Hepatocyte (in vitro differentiated cells): ENCODE results near the gene HECW1. TPM values are rescaled to one million over a fixed set of nuclear protein-coding genes. Genes with fewer than 3 reads are reported as not detected.
A peak's percentile ranks its signal among the peaks of the same experiment; 100 is the strongest.

Source experiments
- DNase-seq: peaks from one replicate; pipeline ENCODE4 v3.0.0-alpha.2; 2016; ENCODE audit warnings: low spot score
- H2AFZ ChIP-seq: fragments of 200-600 bp; sonication (generic); 2 replicates; pipeline ENCODE4 v1.6.0; 2016; ENCODE audit warnings: antibody characterized with exemption, mild to moderate bottlenecking
- H3K27ac ChIP-seq: fragments of 200-600 bp; sonication (generic); 2 replicates; pipeline ENCODE4 v1.5.1; 2016; ENCODE audit warnings: mild to moderate bottlenecking
- H3K27me3 ChIP-seq: fragments of 200-600 bp; sonication (generic); 2 replicates; pipeline ENCODE4 v1.6.1; 2016
- H3K36me3 ChIP-seq: fragments of 200-600 bp; sonication (generic); replicated peaks from 2 replicates; pipeline ENCODE4 v1.5.1; 2016; ENCODE audit warnings: low read depth; ENCODE audit not compliant: insufficient read depth
- H3K4me1 ChIP-seq: fragments of 200-600 bp; sonication (generic); 2 replicates; pipeline ENCODE4 v1.5.1; 2016; ENCODE audit warnings: mild to moderate bottlenecking, moderate library complexity; ENCODE audit not compliant: insufficient read depth
- H3K4me2 ChIP-seq: fragments of 200-600 bp; sonication (generic); 2 replicates; pipeline ENCODE4 v1.6.0; 2016
- H3K4me3 ChIP-seq: fragments of 200-600 bp; sonication (generic); 2 replicates; pipeline ENCODE4 v1.5.1; 2016; ENCODE audit warnings: mild to moderate bottlenecking
- H3K79me2 ChIP-seq: fragments of 200-600 bp; sonication (generic); 2 replicates; pipeline ENCODE4 v1.6.0; 2017; ENCODE audit warnings: mild to moderate bottlenecking
- H3K9me2 ChIP-seq: fragments of 200-600 bp; sonication (generic); replicated peaks from 2 replicates; pipeline ENCODE4 v1.6.0; 2017; ENCODE audit warnings: mild to moderate bottlenecking; ENCODE audit not compliant: insufficient read depth
- H3K9me3 ChIP-seq: fragments of 200-600 bp; sonication (generic); 2 replicates; pipeline ENCODE4 v1.5.1; 2016; ENCODE audit warnings: low read depth, mild to moderate bottlenecking
- H4K20me1 ChIP-seq: fragments of 200-600 bp; sonication (generic); 2 replicates; pipeline ENCODE4 v1.6.0; 2016; ENCODE audit warnings: mild to moderate bottlenecking; ENCODE audit not compliant: insufficient read depth, poor library complexity, severe bottlenecking
- EZH2 ChIP-seq: fragments of 200-600 bp; sonication (generic); IDR thresholded peaks from 2 replicates; pipeline ENCODE4 v1.6.1; 2016; ENCODE audit warnings: antibody characterized with exemption, mild to moderate bottlenecking, borderline replicate concordance
- EZH2phosphoT487 ChIP-seq: fragments of 200-600 bp; sonication (generic); IDR thresholded peaks from one replicate; pipeline ENCODE4 v1.6.1; 2018; ENCODE audit warnings: antibody characterized with exemption, mild to moderate bottlenecking, low read depth, moderate library complexity; ENCODE audit not compliant: unreplicated experiment, severe bottlenecking
- WGBS: methylation state at CpG from one replicate; pipeline ENCODE4 v1.1.6; 2016; ENCODE audit warnings: low lambda C conversion rate; ENCODE audit errors: missing lambda C conversion rate; 5-methylcytosine and 5-hydroxymethylcytosine counted together
- polyA plus RNA-seq: library from polyadenylated mRNA; unstranded; fragments of >200 nt; fragmentation: Nextera tagmentation; extraction: Ambion mirVana; gene quantifications from 2 replicates; pipeline ENCODE4 v1.2.1, GENCODE V29; 2016
- total RNA-seq: library from RNA; depleted of rRNA; stranded (reverse); fragments of >200 nt; gene quantifications from 2 replicates; pipeline ENCODE4 v1.2.3, GENCODE V29; 2014
- TF ChIP-seq, protein P1 (sequence below): fragments of 200-600 bp; sonication (generic); IDR thresholded peaks from 2 replicates; pipeline ENCODE4 v1.5.1; 2016; ENCODE audit warnings: antibody characterized with exemption, mild to moderate bottlenecking; ENCODE audit not compliant: poor library complexity

HECW1 gene
- total and polyA plus RNA-seq, 2 experiments from 2014 or later, result 1.5 to 7.6 TPM

DNA sequence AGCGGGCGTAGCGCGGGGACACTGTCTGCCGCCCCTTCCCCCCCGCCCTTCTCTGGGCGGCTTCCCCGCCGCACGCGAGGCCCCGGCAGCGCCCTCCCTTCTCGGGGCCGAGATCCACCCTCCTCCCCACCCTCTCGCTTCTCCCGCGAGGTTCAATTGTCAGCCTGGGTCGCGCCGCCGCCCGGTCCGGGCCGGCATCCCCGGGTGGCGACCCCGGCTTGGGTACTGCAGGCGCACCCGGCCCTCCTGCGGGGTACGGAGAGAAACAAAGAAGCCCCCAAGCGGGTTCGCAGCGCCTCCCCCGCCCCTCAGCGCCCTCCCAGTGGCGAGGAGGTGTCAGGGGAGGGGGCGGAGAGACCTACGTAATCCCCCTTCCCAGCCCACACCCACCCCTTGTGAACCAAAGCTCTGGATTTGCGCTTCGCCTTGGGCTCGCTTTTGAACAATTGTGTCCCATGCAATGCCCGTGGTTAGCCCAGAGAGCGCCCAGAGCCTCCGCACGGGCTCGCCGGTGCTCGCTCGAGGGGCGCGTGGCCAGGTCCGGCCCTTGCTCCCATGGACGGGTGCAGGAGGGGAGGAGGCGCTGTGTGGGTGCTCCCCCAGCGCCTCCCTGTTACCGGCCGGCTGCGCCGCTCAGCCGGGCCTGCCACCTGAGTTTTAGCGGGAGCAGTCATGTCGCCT, 634 bp downstream of the HECW1 start:
- no peaks in the 10 kb centered on the region for H3K9me2 ChIP-seq
- peaks cover 15% of the 10 kb centered on the region for H3K4me1 ChIP-seq
- peak overlapping the region; percentile 52 for H3K4me3 ChIP-seq
- peak overlapping the region; percentile 44 for H2AFZ ChIP-seq
- peaks cover 85% of the 10 kb centered on the region for H3K27me3 ChIP-seq
- no peaks in the 10 kb centered on the region for H4K20me1 ChIP-seq
- peak overlapping the region; percentile 98 for H3K4me2 ChIP-seq
- TF ChIP-seq EZH2, result peak; percentile 86
- TF ChIP-seq, protein P1, sequence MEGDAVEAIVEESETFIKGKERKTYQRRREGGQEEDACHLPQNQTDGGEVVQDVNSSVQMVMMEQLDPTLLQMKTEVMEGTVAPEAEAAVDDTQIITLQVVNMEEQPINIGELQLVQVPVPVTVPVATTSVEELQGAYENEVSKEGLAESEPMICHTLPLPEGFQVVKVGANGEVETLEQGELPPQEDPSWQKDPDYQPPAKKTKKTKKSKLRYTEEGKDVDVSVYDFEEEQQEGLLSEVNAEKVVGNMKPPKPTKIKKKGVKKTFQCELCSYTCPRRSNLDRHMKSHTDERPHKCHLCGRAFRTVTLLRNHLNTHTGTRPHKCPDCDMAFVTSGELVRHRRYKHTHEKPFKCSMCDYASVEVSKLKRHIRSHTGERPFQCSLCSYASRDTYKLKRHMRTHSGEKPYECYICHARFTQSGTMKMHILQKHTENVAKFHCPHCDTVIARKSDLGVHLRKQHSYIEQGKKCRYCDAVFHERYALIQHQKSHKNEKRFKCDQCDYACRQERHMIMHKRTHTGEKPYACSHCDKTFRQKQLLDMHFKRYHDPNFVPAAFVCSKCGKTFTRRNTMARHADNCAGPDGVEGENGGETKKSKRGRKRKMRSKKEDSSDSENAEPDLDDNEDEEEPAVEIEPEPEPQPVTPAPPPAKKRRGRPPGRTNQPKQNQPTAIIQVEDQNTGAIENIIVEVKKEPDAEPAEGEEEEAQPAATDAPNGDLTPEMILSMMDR, result no peak
- no peaks in the 10 kb centered on the region for H3K9me3 ChIP-seq
- no peak overlapping the region for H3K27ac ChIP-seq
- no peaks in the 10 kb centered on the region for H3K36me3 ChIP-seq
- peak; percentile 73 for DNase-seq
- 2% methylated on average over 49 of the region's 64 CpGs for WGBS
- no peaks in the 10 kb centered on the region for H3K79me2 ChIP-seq

DNA sequence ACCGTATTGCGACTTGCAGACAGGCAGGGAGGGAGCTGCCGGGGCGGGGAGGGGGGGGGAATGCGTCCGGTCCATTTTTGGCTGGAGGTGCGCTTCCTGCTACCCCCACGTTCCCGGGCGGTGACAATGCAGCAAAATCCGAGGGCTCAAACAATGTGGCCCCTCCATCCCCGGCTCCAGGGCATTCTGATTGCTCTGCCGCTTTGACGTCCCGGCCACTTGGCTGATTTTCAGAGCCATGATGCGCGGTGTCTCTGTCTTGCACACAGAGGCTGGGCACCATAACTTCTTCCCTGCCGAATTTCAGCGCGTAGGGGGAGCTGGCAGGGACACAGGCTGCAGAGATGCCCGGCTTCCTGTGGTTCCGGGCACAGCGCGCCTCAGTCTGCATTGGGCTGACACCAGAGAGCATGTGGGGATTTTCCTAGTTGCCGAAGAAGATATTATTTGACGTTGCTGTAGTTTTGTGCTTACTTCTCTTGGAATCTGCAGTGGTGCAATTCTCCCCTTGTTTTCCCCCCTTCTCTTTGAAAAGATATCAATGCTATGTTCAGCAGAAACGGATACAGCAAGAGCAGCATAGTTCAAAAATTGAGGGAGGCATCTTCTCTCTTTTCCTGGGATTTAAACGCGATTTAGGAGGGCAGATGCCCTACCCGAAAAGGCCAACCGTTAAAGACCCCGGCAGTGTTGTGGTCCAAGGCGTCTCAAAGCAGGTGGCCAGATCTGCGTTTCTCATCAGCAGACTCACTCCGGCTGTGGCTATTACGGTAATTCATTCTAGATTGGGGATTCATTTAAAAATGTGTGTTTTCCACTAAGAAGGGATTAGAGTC, 1.4 kb downstream of the HECW1 start:
- Histone ChIP-seq H3K4me2 (peak overlapping the region; percentile 98), H3K9me2 (no peaks in the 10 kb centered on the region), H3K27ac (no peak overlapping the region), H3K9me3 (no peaks in the 10 kb centered on the region), H3K27me3 (peaks cover 93% of the 10 kb centered on the region), H4K20me1 (no peaks in the 10 kb centered on the region), H3K4me3 (peak overlapping the region; percentile 52), H3K36me3 (no peaks in the 10 kb centered on the region), H3K79me2 (no peaks in the 10 kb centered on the region), H2AFZ (peak overlapping the region; percentile 44), H3K4me1 (peaks cover 15% of the 10 kb centered on the region)
- no peak for DNase-seq
- TF ChIP-seq EZH2 (peak; percentile 67), EZH2phosphoT487 (no peak)
- WGBS, result 12% methylated on average over 25 of the region's 36 CpGs

DNA sequence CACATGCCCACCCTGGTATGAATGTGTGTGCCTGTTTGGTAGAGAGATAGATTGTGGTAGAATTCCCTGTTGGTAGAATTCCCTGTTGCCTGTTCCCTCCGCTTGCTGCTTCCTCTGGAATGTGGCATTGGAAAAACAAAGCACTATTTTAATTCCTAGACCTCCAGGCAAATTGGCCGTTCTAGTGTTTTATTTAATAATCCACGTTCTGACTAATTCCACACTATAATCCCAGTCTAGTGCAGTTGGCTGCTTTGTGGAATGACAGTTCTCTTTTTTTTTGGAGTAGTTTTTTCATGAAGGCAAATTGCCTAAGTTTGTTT, 2.0 kb downstream of the HECW1 start:
- Histone ChIP-seq H3K4me2 (no peak overlapping the region), H4K20me1 (no peaks in the 10 kb centered on the region), H2AFZ (no peak overlapping the region), H3K27ac (no peak overlapping the region), H3K36me3 (no peaks in the 10 kb centered on the region), H3K4me1 (peaks cover 15% of the 10 kb centered on the region), H3K4me3 (no peak overlapping the region), H3K27me3 (peaks cover 94% of the 10 kb centered on the region), H3K9me2 (no peaks in the 10 kb centered on the region), H3K9me3 (no peaks in the 10 kb centered on the region), H3K79me2 (no peaks in the 10 kb centered on the region)
- TF ChIP-seq EZH2, result no peak
- TF ChIP-seq, protein P1, result no peak
- DNase-seq, result no peak
- 26% methylated on average over 3 of the region's 3 CpGs for WGBS

DNA sequence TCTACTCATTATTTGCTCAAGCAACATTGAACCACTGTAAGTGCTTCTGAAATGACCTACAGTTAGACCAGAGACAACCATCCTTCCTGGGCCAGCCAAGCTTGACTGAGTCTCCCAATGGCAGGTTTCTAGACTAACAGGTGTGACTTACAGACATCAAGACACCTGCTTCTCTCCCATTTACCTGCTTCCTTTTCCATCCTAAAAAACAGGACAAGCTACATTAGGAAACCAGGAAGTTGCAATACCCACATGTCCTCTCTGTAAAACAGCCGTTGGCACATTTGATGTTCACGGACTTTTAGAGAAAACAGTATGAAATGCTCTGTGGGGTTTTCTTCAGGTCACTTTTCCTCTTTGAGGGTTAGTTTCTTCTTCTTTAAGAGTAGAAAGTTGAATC, 4.0 kb downstream of the HECW1 start:
- Histone ChIP-seq H3K9me2 (no peaks in the 10 kb centered on the region), H3K27ac (no peak overlapping the region), H4K20me1 (no peaks in the 10 kb centered on the region), H3K4me2 (no peak overlapping the region), H3K4me3 (no peak overlapping the region), H3K9me3 (no peaks in the 10 kb centered on the region), H3K4me1 (peaks cover 15% of the 10 kb centered on the region), H3K36me3 (no peaks in the 10 kb centered on the region), H3K27me3 (peaks cover 82% of the 10 kb centered on the region), H2AFZ (no peak overlapping the region), H3K79me2 (no peaks in the 10 kb centered on the region)
- DNase-seq, result no peak
- TF ChIP-seq EZH2phosphoT487, result no peak
- TF ChIP-seq EZH2, result no peak
- TF ChIP-seq, protein P1, result no peak
- 94% methylated on average over 2 of the region's 2 CpGs for WGBS
